ENCODE measurements around the gene SAMD13. TPM values are rescaled to one million over a fixed set of nuclear protein-coding genes. Genes with fewer than 3 reads are reported as not detected.

SAMD13 gene
- total and polyA plus RNA-seq, 10 of the 15 experiments (the other 5 are each of a cell fraction or from before 2014, with no cell fraction given) = 0.81 to 1.9 (median 1.2) TPM; not detected in 1

DNA sequence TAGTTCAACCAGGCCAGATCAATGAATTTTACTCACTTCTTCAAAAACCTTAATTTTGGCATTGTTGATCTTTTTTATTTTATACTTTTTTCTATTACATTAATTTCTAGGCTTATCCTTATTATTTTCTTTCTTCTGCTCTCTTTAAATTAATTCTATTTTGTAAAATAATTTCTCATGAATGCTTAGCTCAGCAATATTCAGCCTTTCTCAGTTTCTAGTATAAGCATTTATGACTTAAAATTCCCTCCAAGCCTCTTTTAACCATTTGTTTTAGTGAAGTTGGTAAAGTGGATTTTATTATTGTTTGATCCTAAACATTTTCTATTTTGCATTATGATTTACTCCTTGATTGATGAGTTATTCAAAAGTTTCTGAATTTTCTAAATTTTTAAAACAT, 20.6 kb upstream of the SAMD13 start:
- in situ Hi-C loops (cut with MboI) = no loop called here
- Histone ChIP-seq H3K36me3 (ENCODE audit: control insufficient read depth in 2 of 2, insufficient read depth in 2 of 2, low read length in 1 of 2) (no peaks in the 10 kb centered on the region), H3K79me2 (ENCODE audit: control insufficient read depth, insufficient read depth, low read length) (no peaks in the 10 kb centered on the region), H2AFZ (ENCODE audit: control insufficient read depth, low read depth, low read length) (no peak overlapping the region), H4K20me1 (ENCODE audit: control insufficient read depth, insufficient read depth) (no peaks in the 10 kb centered on the region), H3K27ac (ENCODE audit: control insufficient read depth, insufficient read depth) (no peak overlapping the region), H3K4me2 (ENCODE audit: control insufficient read depth, insufficient read depth) (no peak overlapping the region), H3K4me1 (ENCODE audit: control insufficient read depth, insufficient read depth, low read length) (no peaks in the 10 kb centered on the region), H3K9me3 (replicated peaks; ENCODE audit: control insufficient read depth, insufficient read depth, low read length) (no peaks in the 10 kb centered on the region), H3K4me3 (no peak overlapping the region), H3K9ac (ENCODE audit: control insufficient read depth, insufficient read depth, low read length) (no peak overlapping the region), H3K27me3 (replicated peaks in 1 of 2; ENCODE audit: control insufficient read depth in 2 of 2, insufficient read depth in 2 of 2, low read length in 1 of 2) (no peaks in the 10 kb centered on the region)
- ATAC-seq (no peak), FAIRE-seq (no peak), DNase-seq (ENCODE audit: low read depth, low spot score) (no peak)
- ChIA-PET RAD21 (ENCODE audit: unreplicated experiment) (no interaction called here), CTCF (no interaction called here), SMC1A (ENCODE audit: uncharacterized antibody, unreplicated experiment) (no interaction called here), POLR2A (no interaction called here)
- no TSS peak for BruUV-seq (replicated peaks)
- no peak for TF ChIP-seq SMAD1 (IDR thresholded peaks at IDR 0.05; ENCODE audit: low read depth, partially characterized antibody)
- no peak for TF ChIP-seq MYB (IDR thresholded peaks at IDR 0.05; ENCODE audit: borderline replicate concordance, low read depth, low read length)
- no peak for TF ChIP-seq MXI1 (IDR thresholded peaks at IDR 0.05; ENCODE audit: low read depth, low read length)
- TF ChIP-seq, protein P1, sequence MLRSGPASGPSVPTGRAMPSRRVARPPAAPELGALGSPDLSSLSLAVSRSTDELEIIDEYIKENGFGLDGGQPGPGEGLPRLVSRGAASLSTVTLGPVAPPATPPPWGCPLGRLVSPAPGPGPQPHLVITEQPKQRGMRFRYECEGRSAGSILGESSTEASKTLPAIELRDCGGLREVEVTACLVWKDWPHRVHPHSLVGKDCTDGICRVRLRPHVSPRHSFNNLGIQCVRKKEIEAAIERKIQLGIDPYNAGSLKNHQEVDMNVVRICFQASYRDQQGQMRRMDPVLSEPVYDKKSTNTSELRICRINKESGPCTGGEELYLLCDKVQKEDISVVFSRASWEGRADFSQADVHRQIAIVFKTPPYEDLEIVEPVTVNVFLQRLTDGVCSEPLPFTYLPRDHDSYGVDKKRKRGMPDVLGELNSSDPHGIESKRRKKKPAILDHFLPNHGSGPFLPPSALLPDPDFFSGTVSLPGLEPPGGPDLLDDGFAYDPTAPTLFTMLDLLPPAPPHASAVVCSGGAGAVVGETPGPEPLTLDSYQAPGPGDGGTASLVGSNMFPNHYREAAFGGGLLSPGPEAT (IDR thresholded peaks at IDR 0.05; ENCODE audit: low read depth) = no peak
- TF ChIP-seq, protein P2, sequence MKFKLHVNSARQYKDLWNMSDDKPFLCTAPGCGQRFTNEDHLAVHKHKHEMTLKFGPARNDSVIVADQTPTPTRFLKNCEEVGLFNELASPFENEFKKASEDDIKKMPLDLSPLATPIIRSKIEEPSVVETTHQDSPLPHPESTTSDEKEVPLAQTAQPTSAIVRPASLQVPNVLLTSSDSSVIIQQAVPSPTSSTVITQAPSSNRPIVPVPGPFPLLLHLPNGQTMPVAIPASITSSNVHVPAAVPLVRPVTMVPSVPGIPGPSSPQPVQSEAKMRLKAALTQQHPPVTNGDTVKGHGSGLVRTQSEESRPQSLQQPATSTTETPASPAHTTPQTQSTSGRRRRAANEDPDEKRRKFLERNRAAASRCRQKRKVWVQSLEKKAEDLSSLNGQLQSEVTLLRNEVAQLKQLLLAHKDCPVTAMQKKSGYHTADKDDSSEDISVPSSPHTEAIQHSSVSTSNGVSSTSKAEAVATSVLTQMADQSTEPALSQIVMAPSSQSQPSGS (IDR thresholded peaks at IDR 0.05; ENCODE audit: low read length) = no peak
- TF ChIP-seq ZZZ3 (IDR thresholded peaks at IDR 0.05; ENCODE audit: control insufficient read depth, insufficient read length, low read depth) = no peak
- TF ChIP-seq, protein P3, sequence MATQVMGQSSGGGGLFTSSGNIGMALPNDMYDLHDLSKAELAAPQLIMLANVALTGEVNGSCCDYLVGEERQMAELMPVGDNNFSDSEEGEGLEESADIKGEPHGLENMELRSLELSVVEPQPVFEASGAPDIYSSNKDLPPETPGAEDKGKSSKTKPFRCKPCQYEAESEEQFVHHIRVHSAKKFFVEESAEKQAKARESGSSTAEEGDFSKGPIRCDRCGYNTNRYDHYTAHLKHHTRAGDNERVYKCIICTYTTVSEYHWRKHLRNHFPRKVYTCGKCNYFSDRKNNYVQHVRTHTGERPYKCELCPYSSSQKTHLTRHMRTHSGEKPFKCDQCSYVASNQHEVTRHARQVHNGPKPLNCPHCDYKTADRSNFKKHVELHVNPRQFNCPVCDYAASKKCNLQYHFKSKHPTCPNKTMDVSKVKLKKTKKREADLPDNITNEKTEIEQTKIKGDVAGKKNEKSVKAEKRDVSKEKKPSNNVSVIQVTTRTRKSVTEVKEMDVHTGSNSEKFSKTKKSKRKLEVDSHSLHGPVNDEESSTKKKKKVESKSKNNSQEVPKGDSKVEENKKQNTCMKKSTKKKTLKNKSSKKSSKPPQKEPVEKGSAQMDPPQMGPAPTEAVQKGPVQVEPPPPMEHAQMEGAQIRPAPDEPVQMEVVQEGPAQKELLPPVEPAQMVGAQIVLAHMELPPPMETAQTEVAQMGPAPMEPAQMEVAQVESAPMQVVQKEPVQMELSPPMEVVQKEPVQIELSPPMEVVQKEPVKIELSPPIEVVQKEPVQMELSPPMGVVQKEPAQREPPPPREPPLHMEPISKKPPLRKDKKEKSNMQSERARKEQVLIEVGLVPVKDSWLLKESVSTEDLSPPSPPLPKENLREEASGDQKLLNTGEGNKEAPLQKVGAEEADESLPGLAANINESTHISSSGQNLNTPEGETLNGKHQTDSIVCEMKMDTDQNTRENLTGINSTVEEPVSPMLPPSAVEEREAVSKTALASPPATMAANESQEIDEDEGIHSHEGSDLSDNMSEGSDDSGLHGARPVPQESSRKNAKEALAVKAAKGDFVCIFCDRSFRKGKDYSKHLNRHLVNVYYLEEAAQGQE (IDR thresholded peaks at IDR 0.05; ENCODE audit: low read depth, low read length) = no peak
- no peak for TF ChIP-seq IKZF2 (IDR thresholded peaks at IDR 0.05)
- TF ChIP-seq, protein P4, sequence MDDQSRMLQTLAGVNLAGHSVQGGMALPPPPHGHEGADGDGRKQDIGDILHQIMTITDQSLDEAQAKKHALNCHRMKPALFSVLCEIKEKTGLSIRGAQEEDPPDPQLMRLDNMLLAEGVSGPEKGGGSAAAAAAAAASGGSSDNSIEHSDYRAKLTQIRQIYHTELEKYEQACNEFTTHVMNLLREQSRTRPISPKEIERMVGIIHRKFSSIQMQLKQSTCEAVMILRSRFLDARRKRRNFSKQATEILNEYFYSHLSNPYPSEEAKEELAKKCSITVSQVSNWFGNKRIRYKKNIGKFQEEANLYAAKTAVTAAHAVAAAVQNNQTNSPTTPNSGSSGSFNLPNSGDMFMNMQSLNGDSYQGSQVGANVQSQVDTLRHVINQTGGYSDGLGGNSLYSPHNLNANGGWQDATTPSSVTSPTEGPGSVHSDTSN (IDR thresholded peaks at IDR 0.05; ENCODE audit: insufficient replicate concordance, low read depth, low read length) = no peak
- TF ChIP-seq RELA (IDR thresholded peaks at IDR 0.05; ENCODE audit: borderline replicate concordance, partially characterized antibody) = no peak
- intact Hi-C loops (cut with micrococcal nuclease; ENCODE audit: unreplicated experiment) = no loop called here

Measured in GM12878 (cell line).